Progenitor cell of endocrine pancreas (in vitro differentiated cells): ENCODE results near the gene SORT1. TPM values are rescaled to one million over a fixed set of nuclear protein-coding genes. Genes with fewer than 3 reads are reported as not detected.

Experiments used
- DNase-seq: peaks from one replicate; pipeline ENCODE4 v3.0.0; 2021; ENCODE audit warnings: low spot score; ENCODE audit not compliant: unreplicated experiment
- H3K27ac Mint-ChIP-seq: 2 replicates; pipeline ENCODE4 v1.8.0; 2021; ENCODE audit warnings: mild to moderate bottlenecking, moderate library complexity, mixed read lengths
- H3K27me3 Mint-ChIP-seq: 2 replicates; pipeline ENCODE4 v1.8.0; 2021; ENCODE audit warnings: mixed read lengths
- H3K36me3 Mint-ChIP-seq: 2 replicates; pipeline ENCODE4 v1.8.0; 2022; ENCODE audit warnings: mixed read lengths; ENCODE audit not compliant: insufficient read depth
- H3K4me1 Mint-ChIP-seq: 2 replicates; pipeline ENCODE4 v1.8.0; 2021; ENCODE audit warnings: low read depth, mixed read lengths
- H3K4me3 Mint-ChIP-seq: 2 replicates; pipeline ENCODE4 v1.8.0; 2021; ENCODE audit warnings: low read depth, mild to moderate bottlenecking, moderate library complexity, mixed read lengths
- H3K9me3 Mint-ChIP-seq: 2 replicates; pipeline ENCODE4 v1.8.0; 2021; ENCODE audit warnings: low read depth, mixed read lengths
- total RNA-seq: library from RNA; stranded (reverse); gene quantifications from 2 replicates; pipeline ENCODE4 v1.2.1, GENCODE V29; 2021
- TF ChIP-seq, protein P1 (sequence below): fragments of 200-600 bp; sonication (generic); IDR thresholded peaks from one replicate; pipeline ENCODE4 v1.5.0; 2021; ENCODE audit warnings: antibody characterized with exemption, mild to moderate bottlenecking; ENCODE audit not compliant: unreplicated experiment

SORT1 gene
- total RNA-seq, 1 donor from 2014 or later, result 110 TPM

DNA sequence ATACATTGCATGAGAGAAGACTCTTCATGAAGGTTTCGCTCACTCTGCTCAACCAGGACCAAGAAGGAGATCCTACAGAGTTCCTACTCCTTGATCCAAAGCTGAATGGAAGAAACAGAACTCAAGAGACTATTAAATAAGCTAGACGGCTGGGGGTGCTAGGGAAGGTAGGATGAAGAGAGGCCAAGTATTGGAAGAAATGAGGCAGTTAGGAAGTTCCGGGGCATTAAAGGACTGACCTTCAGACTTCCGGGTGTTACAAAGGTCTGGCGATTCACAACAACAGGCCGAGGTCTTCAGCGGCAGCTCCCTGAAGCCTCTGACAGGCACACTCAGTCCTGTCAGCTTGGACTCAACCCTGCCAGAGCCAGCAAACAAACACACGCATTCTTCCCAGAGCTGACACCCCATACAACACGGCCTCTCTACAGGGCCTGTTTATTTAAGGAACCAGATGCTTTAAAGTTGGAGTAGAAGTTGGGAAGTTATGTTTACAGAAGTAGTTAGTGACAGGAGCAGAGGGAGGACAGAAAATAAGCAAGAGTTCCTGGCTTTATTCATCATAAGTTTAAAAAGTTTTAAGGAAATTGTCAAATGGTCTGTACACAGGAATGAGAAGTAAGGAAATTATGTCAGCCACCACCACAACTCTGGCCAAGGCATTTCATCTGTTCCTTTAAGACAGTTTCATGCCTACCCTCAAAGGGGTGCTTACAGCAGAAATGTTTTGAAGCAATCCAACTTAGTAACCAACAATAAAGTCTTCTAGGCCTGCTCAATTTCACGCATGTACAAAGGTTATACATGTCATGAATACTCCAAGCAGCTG is 4.7 kb downstream of the SORT1 start:
- DNase-seq, result peak; percentile 11
- Mint-ChIP-seq H3K27ac (peak overlapping the region; percentile 92), H3K9me3 (no peaks in the 10 kb centered on the region), H3K4me1 (peaks cover 51% of the 10 kb centered on the region), H3K36me3 (peaks cover 4% of the 10 kb centered on the region), H3K4me3 (peak overlapping the region; percentile 17), H3K27me3 (no peaks in the 10 kb centered on the region)
- TF ChIP-seq, protein P1, sequence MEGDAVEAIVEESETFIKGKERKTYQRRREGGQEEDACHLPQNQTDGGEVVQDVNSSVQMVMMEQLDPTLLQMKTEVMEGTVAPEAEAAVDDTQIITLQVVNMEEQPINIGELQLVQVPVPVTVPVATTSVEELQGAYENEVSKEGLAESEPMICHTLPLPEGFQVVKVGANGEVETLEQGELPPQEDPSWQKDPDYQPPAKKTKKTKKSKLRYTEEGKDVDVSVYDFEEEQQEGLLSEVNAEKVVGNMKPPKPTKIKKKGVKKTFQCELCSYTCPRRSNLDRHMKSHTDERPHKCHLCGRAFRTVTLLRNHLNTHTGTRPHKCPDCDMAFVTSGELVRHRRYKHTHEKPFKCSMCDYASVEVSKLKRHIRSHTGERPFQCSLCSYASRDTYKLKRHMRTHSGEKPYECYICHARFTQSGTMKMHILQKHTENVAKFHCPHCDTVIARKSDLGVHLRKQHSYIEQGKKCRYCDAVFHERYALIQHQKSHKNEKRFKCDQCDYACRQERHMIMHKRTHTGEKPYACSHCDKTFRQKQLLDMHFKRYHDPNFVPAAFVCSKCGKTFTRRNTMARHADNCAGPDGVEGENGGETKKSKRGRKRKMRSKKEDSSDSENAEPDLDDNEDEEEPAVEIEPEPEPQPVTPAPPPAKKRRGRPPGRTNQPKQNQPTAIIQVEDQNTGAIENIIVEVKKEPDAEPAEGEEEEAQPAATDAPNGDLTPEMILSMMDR, result no peak

DNA sequence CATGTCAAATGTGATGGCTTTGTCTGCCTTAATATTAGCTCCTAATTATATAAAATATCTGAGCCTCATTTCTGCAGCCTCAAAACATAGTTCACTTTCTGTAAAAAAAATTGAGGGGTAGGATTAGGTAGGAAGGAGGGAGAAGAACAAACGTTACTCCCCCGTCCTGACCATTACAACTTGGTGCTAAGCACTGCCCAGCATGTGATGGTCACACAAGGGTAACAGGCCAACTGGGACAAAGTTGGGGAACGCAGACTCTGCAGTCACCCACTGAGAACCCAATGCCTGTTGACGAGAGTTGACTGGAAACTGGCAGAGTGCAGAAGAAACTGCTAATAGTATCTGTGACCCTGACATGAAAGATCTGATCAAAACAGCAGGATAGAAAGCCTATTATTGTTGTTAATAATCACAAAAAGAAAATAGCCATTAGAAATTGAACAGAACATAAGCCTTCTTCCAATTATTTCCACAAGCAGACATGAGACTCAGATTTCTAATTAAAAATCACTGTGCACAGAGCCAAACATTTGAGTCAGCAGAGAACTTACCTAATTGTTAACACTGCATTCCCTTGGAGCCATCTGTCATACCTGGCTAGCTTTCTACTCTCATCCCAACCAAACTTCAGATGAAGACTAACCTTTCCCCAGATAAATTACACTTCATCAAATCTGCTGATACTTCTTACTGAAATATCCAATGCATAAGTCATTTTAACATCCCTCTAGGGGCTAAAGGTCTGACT is 5.5 kb downstream of the SORT1 start:
- H3K27ac Mint-ChIP-seq, result peak overlapping the region; percentile 92
- H3K27me3 Mint-ChIP-seq, result no peaks in the 10 kb centered on the region
- H3K36me3 Mint-ChIP-seq, result peaks cover 4% of the 10 kb centered on the region
- no peak overlapping the region for H3K4me3 Mint-ChIP-seq
- no peak for DNase-seq
- peaks cover 51% of the 10 kb centered on the region for H3K4me1 Mint-ChIP-seq
- no peaks in the 10 kb centered on the region for H3K9me3 Mint-ChIP-seq
- TF ChIP-seq, protein P1, result no peak

DNA sequence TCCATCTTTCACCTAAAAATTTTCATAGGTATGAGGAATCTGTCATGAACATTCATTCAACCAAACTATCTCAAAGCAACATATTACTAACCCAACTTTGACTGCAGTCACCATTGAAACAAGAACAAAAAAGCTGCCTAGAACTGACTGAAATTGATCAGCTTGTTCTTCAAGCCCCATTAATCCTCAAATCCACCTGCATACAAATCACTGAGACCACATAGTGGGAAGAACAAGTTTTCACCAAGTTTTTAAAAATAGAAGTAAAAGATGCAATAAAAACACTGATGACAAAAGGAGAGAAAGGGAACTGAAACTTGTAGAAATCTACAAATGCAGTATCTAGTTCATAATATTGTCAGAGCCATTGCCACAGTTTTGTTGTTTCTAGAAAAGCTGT is 6.1 kb downstream of the SORT1 start:
- TF ChIP-seq, protein P1, result no peak
- no peaks in the 10 kb centered on the region for H3K9me3 Mint-ChIP-seq
- H3K4me1 Mint-ChIP-seq, result peaks cover 51% of the 10 kb centered on the region
- peak overlapping the region; percentile 70 for H3K27ac Mint-ChIP-seq
- H3K27me3 Mint-ChIP-seq, result no peaks in the 10 kb centered on the region
- DNase-seq, result no peak
- peaks cover 4% of the 10 kb centered on the region for H3K36me3 Mint-ChIP-seq
- no peak overlapping the region for H3K4me3 Mint-ChIP-seq

DNA sequence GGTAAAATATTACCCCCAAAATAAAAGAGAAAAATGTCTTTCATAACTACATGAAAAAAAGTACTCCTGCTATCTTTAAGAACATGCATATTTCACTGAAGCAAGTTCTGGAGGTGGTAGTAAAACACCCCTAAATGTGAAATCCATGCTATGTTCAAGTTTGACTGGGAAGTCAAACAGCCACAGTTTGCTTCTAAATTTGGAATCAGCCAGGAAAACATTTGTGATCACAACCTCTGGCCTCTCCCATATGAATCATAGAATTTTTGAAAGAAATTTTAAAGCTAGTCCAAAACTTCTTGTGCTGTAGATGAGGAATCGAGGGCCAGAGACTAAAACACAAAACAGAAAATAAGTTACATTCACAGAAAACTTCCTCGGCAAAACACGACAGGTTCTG is 6.6 kb downstream of the SORT1 start:
- H3K36me3 Mint-ChIP-seq, result peaks cover 4% of the 10 kb centered on the region
- H3K9me3 Mint-ChIP-seq, result no peaks in the 10 kb centered on the region
- no peak overlapping the region for H3K4me3 Mint-ChIP-seq
- H3K4me1 Mint-ChIP-seq, result peaks cover 48% of the 10 kb centered on the region
- TF ChIP-seq, protein P1, result no peak
- H3K27ac Mint-ChIP-seq, result peak overlapping the region; percentile 70
- no peak for DNase-seq
- H3K27me3 Mint-ChIP-seq, result no peaks in the 10 kb centered on the region

DNA sequence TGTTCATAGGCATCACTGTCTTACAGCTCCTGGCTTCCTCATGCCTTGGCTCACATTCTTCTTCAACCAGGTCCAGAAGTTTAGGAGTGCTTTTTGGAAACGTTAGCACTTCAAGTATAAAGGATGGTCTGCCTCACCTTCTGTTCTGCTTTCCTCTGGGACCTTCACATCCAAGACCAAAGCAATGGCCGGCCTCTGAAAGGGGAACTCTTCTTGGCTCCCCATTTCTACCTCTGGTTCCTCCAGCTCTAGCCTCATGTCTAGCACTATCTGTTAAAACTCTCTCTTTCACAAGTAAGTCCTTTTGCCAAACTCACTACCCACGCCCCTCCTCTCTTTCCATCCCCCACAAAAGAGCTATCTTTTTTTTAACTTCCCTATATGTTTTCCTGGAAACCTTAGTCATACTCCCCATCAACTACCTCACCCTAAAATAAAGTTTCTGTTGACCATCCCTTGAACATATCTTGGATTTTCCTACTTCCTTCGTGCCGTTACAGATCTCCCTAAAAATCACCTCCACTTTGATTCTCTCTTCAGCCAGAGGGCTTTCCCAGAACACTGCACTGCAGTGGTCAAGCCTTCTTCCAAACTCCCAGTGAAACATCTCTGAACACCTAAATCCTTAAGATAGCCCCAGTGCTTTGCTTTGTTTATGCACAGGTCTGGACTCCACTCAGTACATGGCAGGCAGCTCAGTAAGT is 7.9 kb downstream of the SORT1 start:
- Mint-ChIP-seq H3K4me1 (peaks cover 37% of the 10 kb centered on the region), H3K27ac (peak overlapping the region; percentile 45), H3K4me3 (no peak overlapping the region), H3K27me3 (no peaks in the 10 kb centered on the region), H3K9me3 (no peaks in the 10 kb centered on the region), H3K36me3 (peaks cover 4% of the 10 kb centered on the region)
- TF ChIP-seq, protein P1, result no peak
- DNase-seq, result no peak
